A549 (cell line): ENCODE measurements around the gene COX4I2. TPM values are rescaled to one million over a fixed set of nuclear protein-coding genes. Genes with fewer than 3 reads are reported as not detected.
A peak's percentile ranks its signal among the peaks of the same experiment; 100 is the strongest.

ENCODE experiments used
- ATAC-seq, 2 experiments: fragments of 200-7000 bp in 1 of 2; fragments of >200 bp in 1 of 2; cut with Nextera tagmentation in 1 of 2; cut with Tn5 transposase in 1 of 2; 3 replicates each; pipeline versions ENCODE4 v1.8.0 to v1.9.1; 2018 to 2020; ENCODE audit warnings: mild to moderate bottlenecking in 1 of 2, moderate library complexity in 1 of 2
- CTCF ChIA-PET: fragments of 300-600 bp; sonication (Branson Sonifier 250); formaldehyde crosslinking; extraction: SDS; loops from one replicate; lab custom pipeline; 2021; ENCODE audit warnings: antibody characterized with exemption, inconsistent platforms; lab: Yijun Ruan, JAX
- POLR2A ChIA-PET: fragments of 350-600 bp; formaldehyde crosslinking; extraction: SDS; loops from one replicate; lab custom pipeline; 2021; ENCODE audit warnings: antibody characterized with exemption, inconsistent platforms; lab: Yijun Ruan, JAX
- DNase-seq, 2 experiments: peaks; one replicate each; pipeline versions ENCODE4 v3.0.0 to v3.0.0-alpha.2; 2011 to 2016; ENCODE audit warnings: low read depth in 1 of 2, low spot score in 1 of 2
- FAIRE-seq: peaks from 2 replicates; lab custom pipeline; 2011; peaks lifted over from hg19 to GRCh38; lab: Jason Lieb, UNC
- H3K27ac ChIP-seq, 2 experiments: fragments of >200 bp; sonication (Bioruptor Twin); formaldehyde crosslinking; 3 replicates each; pipeline ENCODE4 v1.5.1; 2016 to 2017
- H3K4me1 ChIP-seq: fragments of >200 bp; sonication (Bioruptor Twin); formaldehyde crosslinking; 3 replicates; pipeline ENCODE4 v1.6.1; 2016
- H3K4me2 ChIP-seq: fragments of >200 bp; sonication (Bioruptor Twin); formaldehyde crosslinking; 3 replicates; pipeline ENCODE4 v1.6.1; 2016
- H3K4me3 ChIP-seq: fragments of >200 bp; sonication (Bioruptor Twin); formaldehyde crosslinking; 3 replicates; pipeline ENCODE4 v1.5.1; 2016
- H3K9me3 ChIP-seq: fragments of >200 bp; sonication (Bioruptor Twin); formaldehyde crosslinking; 3 replicates; pipeline ENCODE4 v1.6.1; 2016
- BHLHE40 ChIP-seq: IDR thresholded peaks from 2 replicates; pipeline ENCODE4 v1.6.1; 2012; ENCODE audit warnings: low read depth, low read length, inconsistent platforms
- CEBPB ChIP-seq, 2 experiments: fragments of >200 bp in 1 of 2; sonication (Bioruptor Twin) in 1 of 2; formaldehyde crosslinking in 1 of 2; IDR thresholded peaks; 2 replicates each; pipeline ENCODE4 v1.6.1; 2012 to 2016
- CTCF ChIP-seq: fragments of >200 bp; sonication (Bioruptor Twin); formaldehyde crosslinking; IDR thresholded peaks from 3 replicates; pipeline ENCODE4 v1.5.1; 2016
- EHF ChIP-seq: fragments of 250-450 bp; sonication (Bioruptor Pico); IDR thresholded peaks from 2 replicates; pipeline ENCODE4 v1.5.0; 2020; ENCODE audit warnings: mild to moderate bottlenecking
- EHMT2 ChIP-seq: fragments of 200-600 bp; sonication (generic); IDR thresholded peaks from 2 replicates; pipeline ENCODE4 v1.6.1; 2016; ENCODE audit warnings: antibody characterized with exemption, low read depth, mild to moderate bottlenecking, moderate library complexity
- FOSB ChIP-seq: fragments of 250-450 bp; sonication (Bioruptor Pico); IDR thresholded peaks from 2 replicates; pipeline ENCODE4 v1.5.0; 2020; ENCODE audit warnings: mild to moderate bottlenecking, moderate library complexity
- HDAC2 ChIP-seq: fragments of 200-600 bp; sonication (generic); IDR thresholded peaks from 2 replicates; pipeline ENCODE4 v1.6.1; 2016
- HES2 ChIP-seq: fragments of >200 bp; sonication (Bioruptor Twin); formaldehyde crosslinking; IDR thresholded peaks from 2 replicates; pipeline ENCODE4 v1.6.1; 2016
- HMGXB4 ChIP-seq: fragments of 250-450 bp; sonication (Bioruptor Pico); IDR thresholded peaks from 2 replicates; pipeline ENCODE4 v1.5.0; 2021; ENCODE audit warnings: mild to moderate bottlenecking, moderate library complexity, borderline replicate concordance
- HOXA7 ChIP-seq: fragments of 250-450 bp; sonication (Bioruptor Pico); IDR thresholded peaks from 2 replicates; pipeline ENCODE4 v1.5.0; 2020; ENCODE audit warnings: mild to moderate bottlenecking, moderate library complexity
- HOXB13 ChIP-seq: fragments of 250-450 bp; sonication (Bioruptor Pico); IDR thresholded peaks from 2 replicates; pipeline ENCODE4 v1.5.0; 2020; ENCODE audit warnings: low read depth, mild to moderate bottlenecking, moderate library complexity
- JUNB ChIP-seq: fragments of >200 bp; sonication (Bioruptor Twin); formaldehyde crosslinking; IDR thresholded peaks from 2 replicates; pipeline ENCODE4 v1.6.1; 2016
- KDM5A ChIP-seq: fragments of 200-600 bp; sonication (generic); IDR thresholded peaks from 2 replicates; pipeline ENCODE4 v1.6.1; 2016; ENCODE audit warnings: antibody characterized with exemption, mild to moderate bottlenecking
- MAZ ChIP-seq: fragments of 150-350 bp; IDR thresholded peaks from 2 replicates; pipeline ENCODE4 v1.6.1; 2014; ENCODE audit warnings: antibody characterized with exemption, low read depth, low read length, borderline replicate concordance
- MYC ChIP-seq: IDR thresholded peaks from 2 replicates; pipeline ENCODE4 v1.6.1; 2012; ENCODE audit warnings: mild to moderate bottlenecking, inconsistent platforms, low read length, improper control_type of control experiment, borderline replicate concordance
- NPAS2 ChIP-seq: fragments of 250-450 bp; sonication (Bioruptor Pico); IDR thresholded peaks from 2 replicates; pipeline ENCODE4 v1.8.0; 2022; ENCODE audit warnings: mild to moderate bottlenecking, moderate library complexity, borderline replicate concordance
- PHF8 ChIP-seq: fragments of 200-600 bp; sonication (generic); IDR thresholded peaks from 2 replicates; pipeline ENCODE4 v1.6.1; 2016; ENCODE audit warnings: low read depth, mild to moderate bottlenecking, antibody characterized with exemption, moderate library complexity, borderline replicate concordance
- RARB ChIP-seq: fragments of 250-450 bp; sonication (Bioruptor Pico); IDR thresholded peaks from 2 replicates; pipeline ENCODE4 v1.8.0; 2021; ENCODE audit warnings: mild to moderate bottlenecking, moderate library complexity
- REST ChIP-seq: fragments of 200-600 bp; sonication (generic); IDR thresholded peaks from 2 replicates; pipeline ENCODE4 v1.6.1; 2016; ENCODE audit warnings: antibody characterized with exemption, mild to moderate bottlenecking, moderate library complexity
- RFX5 ChIP-seq: fragments of 450-650 bp; IDR thresholded peaks from 2 replicates; pipeline ENCODE4 v1.7.1; 2014; ENCODE audit warnings: antibody characterized with exemption, mild to moderate bottlenecking, moderate library complexity
- SMC3 ChIP-seq: fragments of >200 bp; sonication (Bioruptor Twin); formaldehyde crosslinking; IDR thresholded peaks from 3 replicates; pipeline ENCODE4 v1.6.1; 2018; ENCODE audit warnings: inconsistent platforms
- WGBS: methylation state at CpG from one replicate; pipeline ENCODE4 v1.1.6; 2017; ENCODE audit errors: missing lambda C conversion rate; 5-methylcytosine and 5-hydroxymethylcytosine counted together
- polyA plus RNA-seq, 4 experiments: library from polyadenylated mRNA; depleted of rRNA in 3 of 4; stranded (reverse); fragments of >200 nt; fragmentation: RNase III in 1 of 4; extraction: RNeasy Plus Mini Kit Qiagen cat#74134 plus additional on column Dnase treatment in 1 of 4; gene quantifications; 2 replicates in 3 of 4; 3 replicates in 1 of 4; pipeline ENCODE4 v1.2.3, GENCODE V29; 2011 to 2017

COX4I2 gene
- polyA plus RNA-seq, 2 of the 4 experiments (the other 2 are of a cell fraction) = not detected

- Histone ChIP-seq H3K4me3 (no peak overlapping the region), H3K4me2 (peak overlapping the region; percentile 45), H3K27ac (peak overlapping the region; percentile 58 to 75), H3K4me1 (peaks cover 99% of the 10 kb centered on the region), H3K9me3 (no peaks in the 10 kb centered on the region)
- peak in 1 of 2 experiments; percentile 5; a peak in 2 of 6 replicates for ATAC-seq
- WGBS = 66% methylated on average over 7 of the region's 7 CpGs
- CTCF ChIA-PET = interaction anchor here (1.2 to 11.6 kb wide), 7 partner anchors 14 to 46 kb away, joined by 3 to 88 read pairs (median 7); partner anchors contain the start of gene BCL2L1
- no peak for TF ChIP-seq RARB (CRISPR knock-in tag)
- TF ChIP-seq MYC = no peak
- DNase-seq = no peak
- POLR2A ChIA-PET = no interaction called here
- no peak for FAIRE-seq
Measured at GRCh38 chr20:31680286-31681127, 42.8 kb downstream of the COX4I2 start.

- no peaks in the 10 kb centered on the region for H3K9me3 ChIP-seq
- H3K4me2 ChIP-seq = peak overlapping the region; percentile 45; the same call in 2 of the 3 replicates
- DNase-seq (no peak), FAIRE-seq (no peak), ATAC-seq (no peak)
- ChIA-PET CTCF (interaction anchor here (2.0 to 5.1 kb wide), 5 partner anchors 13 to 42 kb away, joined by 5 to 37 read pairs (median 12); partner anchors contain the start of gene BCL2L1), POLR2A (no interaction called here)
- peak overlapping the region; percentile 58 to 75; a peak in 5 of 6 replicates for H3K27ac ChIP-seq
- TF ChIP-seq HMGXB4 (CRISPR knock-in tag) (no peak), FOSB (no peak), MAZ (no peak), EHMT2 (no peak), JUNB (no peak), SMC3 (no peak), HOXA7 (CRISPR knock-in tag) (no peak), HOXB13 (no peak), KDM5A (no peak), CEBPB (IDR thresholded peaks at IDR 0.05) (no peak), EHF (no peak), RFX5 (no peak), MYC (no peak), HES2 (no peak), CTCF (no peak), HDAC2 (no peak)
- H3K4me1 ChIP-seq = peaks cover 99% of the 10 kb centered on the region
- 87% methylated on average over 7 of the region's 7 CpGs for WGBS
- no peak overlapping the region for H3K4me3 ChIP-seq
Measured at GRCh38 chr20:31681128-31681727, 43.5 kb downstream of the COX4I2 start.

- Histone ChIP-seq H3K9me3 (no peaks in the 10 kb centered on the region), H3K4me3 (no peak overlapping the region), H3K27ac (peak overlapping the region; percentile 32 to 75; a peak in 4 of 6 replicates), H3K4me1 (peaks cover 99% of the 10 kb centered on the region), H3K4me2 (no peak overlapping the region; the same call in 2 of the 3 replicates)
- ChIA-PET CTCF (interaction anchor here (1.7 to 5.1 kb wide), 6 partner anchors 13 to 47 kb away, joined by 5 to 37 read pairs (median 10); partner anchors contain the start of gene BCL2L1), POLR2A (no interaction called here)
- no peak for DNase-seq
- FAIRE-seq = no peak
- WGBS = 80% methylated on average over 3 of the region's 3 CpGs
- ATAC-seq = 0 out of 6 replicates have a peak, but pooled peaks of 1 of the 2 experiments have one; percentile 7
- TF ChIP-seq NPAS2 (CRISPR knock-in tag) = no peak
- TF ChIP-seq EHMT2 = no peak
- TF ChIP-seq BHLHE40 = no peak
- TF ChIP-seq PHF8 = no peak
- no peak for TF ChIP-seq HMGXB4 (CRISPR knock-in tag)
- no peak for TF ChIP-seq REST
- TF ChIP-seq MAZ = no peak
Measured at GRCh38 chr20:31681769-31682168, 44.1 kb downstream of the COX4I2 start.
